Measurements from ENCODE around the gene ENAM.
"Not testable (repeated sequence)": the region's sequence is repeated elsewhere in the genome, so short reads cannot be mapped to it uniquely, and the experiment has no call there.

The ENAM gene

GRCh38 chr4:70682142-70682541, 53.6 kb downstream of the ENAM start:
- DNase-seq: not testable (repeated sequence)

- peak; percentile 5 for DNase-seq
Observed at GRCh38 chr4:70687392-70687791, 58.8 kb downstream of the ENAM start.

GRCh38 chr4:70687821-70688794, 59.6 kb downstream of the ENAM start, which contains the start of gene UTP3:
Gene UTP3 (plus strand): TSS chr4:70688532. CDS start chr4:70688678, 146 bp downstream.
- DNase-seq: peak; percentile 93

GRCh38 chr4:70688795-70689231, 60.3 kb downstream of the ENAM start:
- no peak for DNase-seq

- no peak for DNase-seq
Observed at GRCh38 chr4:70691661-70692060, 63.1 kb downstream of the ENAM start.

- not testable (repeated sequence) for DNase-seq
Observed at GRCh38 chr4:70694633-70695032, 66.1 kb downstream of the ENAM start.
